H9 (cell line): Measurements from ENCODE around the gene AFDN. TPM values are rescaled to one million over a fixed set of nuclear protein-coding genes. Genes with fewer than 3 reads are reported as not detected.
A peak's percentile ranks its signal among the peaks of the same experiment; 100 is the strongest.

Source experiments
- DNase-seq: peaks from one replicate; pipeline ENCODE4 v3.0.0-alpha.2; 2017
- H2AFZ ChIP-seq: one replicate; pipeline ENCODE4 v1.6.1; 2013; ENCODE audit warnings: mild to moderate bottlenecking, low read length, control low read depth, moderate library complexity
- H2AK5ac ChIP-seq: 2 replicates; pipeline ENCODE4 v1.6.1; 2013; ENCODE audit warnings: low read length, control low read depth, mixed read lengths; ENCODE audit not compliant: insufficient read length
- H2BK120ac ChIP-seq: one replicate; pipeline ENCODE4 v1.6.1; 2013; ENCODE audit warnings: low read depth, mild to moderate bottlenecking, low read length, control low read depth, inconsistent platforms; ENCODE audit not compliant: poor library complexity, severe bottlenecking
- H2BK12ac ChIP-seq: 2 replicates; pipeline ENCODE4 v1.6.1; 2013; ENCODE audit warnings: low read length, control low read depth, mixed read lengths, low read depth; ENCODE audit not compliant: insufficient read length
- H2BK15ac ChIP-seq: 2 replicates; pipeline ENCODE4 v1.6.1; 2013; ENCODE audit warnings: low read depth, low read length, control low read depth
- H2BK20ac ChIP-seq: one replicate; pipeline ENCODE4 v1.6.1; 2013; ENCODE audit warnings: low read depth, mild to moderate bottlenecking, low read length, control low read depth, inconsistent platforms; ENCODE audit not compliant: poor library complexity, severe bottlenecking
- H2BK5ac ChIP-seq: 2 replicates; pipeline ENCODE4 v1.6.1; 2013; ENCODE audit warnings: low read length, control low read depth, mixed read lengths; ENCODE audit not compliant: insufficient read length
- H3K14ac ChIP-seq: 2 replicates; pipeline ENCODE4 v1.6.1; 2013; ENCODE audit warnings: low read length, control low read depth; ENCODE audit not compliant: insufficient read depth
- H3K18ac ChIP-seq: 2 replicates; pipeline ENCODE4 v1.6.1; 2013; ENCODE audit warnings: low read depth, mild to moderate bottlenecking, mixed read lengths, low read length, control low read depth; ENCODE audit not compliant: insufficient read length
- H3K23ac ChIP-seq: 2 replicates; pipeline ENCODE4 v1.6.1; 2013; ENCODE audit warnings: low read length, control low read depth, mixed read lengths, low read depth; ENCODE audit not compliant: insufficient read length
- H3K23me2 ChIP-seq: 2 replicates; pipeline ENCODE4 v1.6.1; 2013; ENCODE audit warnings: low read depth, mild to moderate bottlenecking, mixed read lengths, low read length, control low read depth; ENCODE audit not compliant: insufficient read length, poor library complexity, severe bottlenecking
- H3K27ac ChIP-seq: 2 replicates; pipeline ENCODE4 v1.5.1; 2013; ENCODE audit warnings: low read length, control low read depth, mixed read lengths, low read depth; ENCODE audit not compliant: insufficient read length
- H3K27me3 ChIP-seq: 2 replicates; pipeline ENCODE4 v1.6.1; 2013; ENCODE audit warnings: low read length, control low read depth, inconsistent platforms; ENCODE audit not compliant: insufficient read depth
- H3K4ac ChIP-seq: 2 replicates; pipeline ENCODE4 v1.6.1; 2013; ENCODE audit warnings: low read depth, mild to moderate bottlenecking, control low read depth, inconsistent platforms, low read length, moderate library complexity
- H3K4me1 ChIP-seq: 2 replicates; pipeline ENCODE4 v1.6.1; 2013; ENCODE audit warnings: low read length, control low read depth, inconsistent platforms; ENCODE audit not compliant: insufficient read depth
- H3K4me2 ChIP-seq: 2 replicates; pipeline ENCODE4 v1.6.1; 2013; ENCODE audit warnings: low read length, control low read depth, mixed read lengths; ENCODE audit not compliant: insufficient read length, insufficient read depth
- H3K56ac ChIP-seq: 2 replicates; pipeline ENCODE4 v1.6.1; 2013; ENCODE audit warnings: low read depth, mild to moderate bottlenecking, mixed read lengths, low read length, control low read depth; ENCODE audit not compliant: insufficient read length
- H3K79me1 ChIP-seq: 2 replicates; pipeline ENCODE4 v1.6.1; 2013; ENCODE audit warnings: low read depth, mild to moderate bottlenecking, moderate library complexity, low read length, control low read depth, inconsistent platforms; ENCODE audit not compliant: insufficient read depth, poor library complexity, severe bottlenecking
- H3K79me2 ChIP-seq: 2 replicates; pipeline ENCODE4 v1.6.1; 2013; ENCODE audit warnings: low read length, control low read depth, inconsistent platforms; ENCODE audit not compliant: insufficient read depth
- H3K9ac ChIP-seq: 2 replicates; pipeline ENCODE4 v1.6.1; 2013; ENCODE audit warnings: low read length, control low read depth, mixed read lengths; ENCODE audit not compliant: insufficient read length; ENCODE audit errors: extremely low read depth
- H3K9me3 ChIP-seq: one replicate; pipeline ENCODE4 v1.6.1; 2013; ENCODE audit warnings: low read depth, low read length, inconsistent platforms; ENCODE audit not compliant: control insufficient read depth
- H3T11ph ChIP-seq: one replicate; pipeline ENCODE4 v1.6.1; 2013; ENCODE audit warnings: mild to moderate bottlenecking, low read length, control low read depth, inconsistent platforms
- H4K20me1 ChIP-seq: one replicate; pipeline ENCODE4 v1.6.1; 2013; ENCODE audit not compliant: control insufficient read depth, insufficient read length, insufficient read depth
- H4K5ac ChIP-seq: 2 replicates; pipeline ENCODE4 v1.6.1; 2013; ENCODE audit warnings: low read depth, mild to moderate bottlenecking, mixed read lengths, low read length, control low read depth; ENCODE audit not compliant: insufficient read length
- H4K8ac ChIP-seq: replicated peaks from 2 replicates; pipeline ENCODE4 v1.6.1; 2013; ENCODE audit warnings: low read length, control low read depth, mixed read lengths, low read depth; ENCODE audit not compliant: insufficient read length
- H4K91ac ChIP-seq: 2 replicates; pipeline ENCODE4 v1.6.1; 2013; ENCODE audit warnings: low read depth, mild to moderate bottlenecking, moderate library complexity, mixed read lengths, low read length, control low read depth; ENCODE audit not compliant: insufficient read length
- H3K27ac Mint-ChIP-seq, 3 experiments: 2 replicates in 2 of 3; 3 replicates in 1 of 3; pipeline ENCODE4 v1.8.0; 2020 to 2021; ENCODE audit warnings: mixed read lengths in 3 of 3, mild to moderate bottlenecking in 1 of 3, moderate library complexity in 1 of 3
- H3K27me3 Mint-ChIP-seq: 2 replicates; pipeline ENCODE4 v1.8.0; 2021; ENCODE audit warnings: low read depth, mild to moderate bottlenecking, moderate library complexity, mixed read lengths
- H3K36me3 Mint-ChIP-seq, 3 experiments: 2 replicates in 2 of 3; 3 replicates in 1 of 3; pipeline ENCODE4 v1.8.0; 2020 to 2021; ENCODE audit warnings: low read depth in 3 of 3, mixed read lengths in 3 of 3; ENCODE audit not compliant: insufficient read depth in 1 of 3
- H3K4me1 Mint-ChIP-seq, 2 experiments: 2 replicates each; pipeline ENCODE4 v1.8.0; 2020; ENCODE audit warnings: mixed read lengths in 2 of 2
- H3K4me3 Mint-ChIP-seq, 2 experiments: 2 replicates in 1 of 2; 3 replicates in 1 of 2; pipeline ENCODE4 v1.8.0; 2020 to 2021; ENCODE audit warnings: mild to moderate bottlenecking in 2 of 2, mixed read lengths in 2 of 2, moderate library complexity in 1 of 2
- H3K9me3 Mint-ChIP-seq, 2 experiments: 2 replicates in 1 of 2; 3 replicates in 1 of 2; pipeline ENCODE4 v1.8.0; 2020; ENCODE audit warnings: mild to moderate bottlenecking in 2 of 2, mixed read lengths in 2 of 2, moderate library complexity in 1 of 2
- CTCF ChIP-seq: fragments of 200-600 bp; sonication (generic); conservative IDR thresholded peaks from 3 replicates; pipeline ENCODE4 v1.8.0; 2021; ENCODE audit warnings: antibody characterized with exemption, mild to moderate bottlenecking
- WGBS: extraction: QIAGEN DNeasy Blood & Tissue Kit; methylation state at CpG from one replicate; pipeline ENCODE4 v1.1.7; 2013; ENCODE audit warnings: missing lambda C conversion rate, low lambda C conversion rate, mixed read lengths; ENCODE audit not compliant: insufficient read length; ENCODE audit errors: extremely low coverage; 5-methylcytosine and 5-hydroxymethylcytosine counted together
- total RNA-seq: library from RNA; stranded (reverse); gene quantifications from 2 replicates; pipeline ENCODE4 v1.2.1, GENCODE V29; 2021

Gene AFDN
- total RNA-seq, 1 experiment from 2014 or later: 157 TPM

DNA sequence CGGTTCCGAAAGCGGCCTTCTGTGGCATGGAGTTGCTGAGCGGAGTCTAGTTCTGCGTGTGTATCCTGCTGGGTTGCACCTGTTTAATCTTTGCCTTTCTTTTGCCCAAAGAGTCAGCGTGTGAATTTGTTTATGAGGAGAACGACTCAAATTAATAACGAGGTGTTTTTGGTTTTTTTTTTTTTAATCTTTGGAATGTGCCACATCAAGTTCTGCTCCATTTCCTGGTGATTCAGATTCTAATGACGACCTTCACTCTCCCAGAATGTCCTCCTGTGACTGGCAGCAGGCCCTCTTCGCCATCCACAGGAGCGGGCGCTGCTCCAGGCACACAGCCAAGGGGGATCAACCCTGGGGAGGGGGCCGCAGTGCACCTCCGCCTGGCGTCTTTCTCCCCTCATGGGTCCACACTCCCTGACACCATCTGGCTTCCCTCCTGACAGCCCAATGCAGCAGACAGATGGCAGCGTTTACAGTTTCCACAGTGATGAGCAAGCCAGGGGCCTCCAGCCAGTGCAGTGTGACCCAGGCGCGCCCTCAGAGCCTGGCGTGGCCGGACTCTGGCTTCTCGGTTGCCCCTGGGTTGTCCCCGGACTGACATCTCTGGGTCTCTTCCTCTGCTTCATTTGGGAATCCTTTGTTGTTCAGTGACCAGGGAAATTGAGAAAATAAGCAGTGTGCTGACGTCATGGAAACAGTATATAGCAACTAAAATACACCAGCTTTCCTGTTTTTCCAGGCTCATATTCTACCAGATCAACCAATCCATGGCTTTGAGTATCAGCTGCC lies 27.5 kb upstream of the AFDN start:
- no peaks in the 10 kb centered on the region; a peak in 1 of 5 replicates for H3K9me3 Mint-ChIP-seq
- Histone ChIP-seq H3K9me3 (no peaks in the 10 kb centered on the region), H3K18ac (no peak overlapping the region), H3K4ac (no peak overlapping the region), H3K23ac (no peak overlapping the region), H4K91ac (no peak overlapping the region), H2AFZ (no peak overlapping the region), H3K56ac (no peak overlapping the region), H2BK15ac (no peak overlapping the region), H2BK20ac (no peak overlapping the region), H3K79me2 (no peaks in the 10 kb centered on the region), H4K8ac (no peak overlapping the region), H4K20me1 (no peaks in the 10 kb centered on the region), H2BK120ac (no peak overlapping the region), H3K79me1 (no peaks in the 10 kb centered on the region), H2AK5ac (no peak overlapping the region), H3K27me3 (no peaks in the 10 kb centered on the region), H3K14ac (no peak overlapping the region), H2BK5ac (no peak overlapping the region), H3T11ph (no peak overlapping the region), H3K4me1 (no peaks in the 10 kb centered on the region), H3K27ac (no peak overlapping the region), H3K23me2 (no peaks in the 10 kb centered on the region), H3K4me2 (no peak overlapping the region), H4K5ac (no peak overlapping the region), H3K9ac (no peak overlapping the region), H2BK12ac (no peak overlapping the region)
- no peak overlapping the region for H3K4me3 Mint-ChIP-seq
- H3K27ac Mint-ChIP-seq: peak overlapping the region in 1 of 3 experiments; percentile 41; a peak in 2 of 7 replicates
- DNase-seq: no peak
- peaks cover 22 to 25% of the 10 kb centered on the region in 2 experiments for H3K4me1 Mint-ChIP-seq
- H3K27me3 Mint-ChIP-seq: no peaks in the 10 kb centered on the region; the same call in none of the 2 replicates
- H3K36me3 Mint-ChIP-seq: no peaks in the 10 kb centered on the region
- TF ChIP-seq CTCF: 0 out of 3 replicates have a peak, but pooled peaks have one; percentile 8
- no CpG with 5 or more reads among the region's 23 CpGs for WGBS
